ENCODE results near the gene GRK1.

The GRK1 gene

GRCh38 chr13:113633485-113633873 lies 33.5 kb upstream of the GRK1 start:
- DNase-seq (ENCODE audit: low read depth) = no peak
- H3K4me3 ChIP-seq (ENCODE audit: low read length) = no peak overlapping the region
- no peak for TF ChIP-seq CTCF (conservative IDR thresholded peaks at IDR 0.05; ENCODE audit: low read length)

GRCh38 chr13:113634279-113635047 lies 32.6 kb upstream of the GRK1 start:
- no peak overlapping the region for H3K4me3 ChIP-seq (ENCODE audit: low read length)
- no peak for DNase-seq (ENCODE audit: low read depth)
- no peak for TF ChIP-seq CTCF (conservative IDR thresholded peaks at IDR 0.05; ENCODE audit: low read length)

GRCh38 chr13:113635048-113635420 lies 32.0 kb upstream of the GRK1 start:
- no peak for DNase-seq (ENCODE audit: low read depth)
- H3K4me3 ChIP-seq (ENCODE audit: low read length) = no peak overlapping the region
- TF ChIP-seq CTCF (conservative IDR thresholded peaks at IDR 0.05; ENCODE audit: low read length) = no peak

GRCh38 chr13:113635709-113636108 lies 31.3 kb upstream of the GRK1 start:
- TF ChIP-seq CTCF (conservative IDR thresholded peaks at IDR 0.05; ENCODE audit: low read length) = no peak
- H3K4me3 ChIP-seq (ENCODE audit: low read length) = no peak overlapping the region
- DNase-seq (ENCODE audit: low read depth) = no peak

GRCh38 chr13:113636266-113636963 lies 30.6 kb upstream of the GRK1 start:
- H3K4me3 ChIP-seq (ENCODE audit: low read length) = no peak overlapping the region
- DNase-seq (ENCODE audit: low read depth) = no peak
- no peak for TF ChIP-seq CTCF (conservative IDR thresholded peaks at IDR 0.05; ENCODE audit: low read length)

- no peak for TF ChIP-seq CTCF (conservative IDR thresholded peaks at IDR 0.05; ENCODE audit: low read length)
- no peak for DNase-seq (ENCODE audit: low read depth)
- no peak overlapping the region for H3K4me3 ChIP-seq (ENCODE audit: low read length)
Observed at GRCh38 chr13:113637262-113638160, 29.5 kb upstream of the GRK1 start.
